Kidney tubule cell (primary cell): ENCODE measurements around the gene INPP5A.
"Not testable (repeated sequence)": the region's sequence is repeated elsewhere in the genome, so short reads cannot be mapped to it uniquely, and the experiment has no call there.

Experiments used
- DNase-seq: peaks from one replicate; pipeline ENCODE4 v3.0.0-alpha.2; 2018; ENCODE audit warnings: low spot score

INPP5A gene

GRCh38 chr10:132504501-132505272 is 32.9 kb upstream of the INPP5A start:
- no peak for DNase-seq

GRCh38 chr10:132505546-132505945 is 32.0 kb upstream of the INPP5A start:
- DNase-seq: not testable (repeated sequence)

GRCh38 chr10:132506711-132507408 is 30.7 kb upstream of the INPP5A start:
- no peak for DNase-seq

GRCh38 chr10:132507409-132507955 is 30.1 kb upstream of the INPP5A start:
- no peak for DNase-seq

GRCh38 chr10:132507956-132508490 is 29.6 kb upstream of the INPP5A start:
- no peak for DNase-seq

GRCh38 chr10:132508581-132509443 is 28.8 kb upstream of the INPP5A start:
- no peak for DNase-seq

GRCh38 chr10:132509506-132510173 is 27.9 kb upstream of the INPP5A start:
- no peak for DNase-seq

- no peak for DNase-seq
These were observed 27.4 kb upstream of the INPP5A start for GRCh38 chr10:132510174-132510611.

- no peak for DNase-seq
These were observed 26.2 kb upstream of the INPP5A start for GRCh38 chr10:132511121-132512051.

- no peak for DNase-seq
These were observed 25.5 kb upstream of the INPP5A start for GRCh38 chr10:132512052-132512442.

GRCh38 chr10:132512693-132513345 is 24.8 kb upstream of the INPP5A start:
- DNase-seq: no peak

- no peak for DNase-seq
These were observed 22.6 kb upstream of the INPP5A start for GRCh38 chr10:132514821-132515520.

- no peak for DNase-seq
These were observed 21.5 kb upstream of the INPP5A start for GRCh38 chr10:132515811-132516726.

GRCh38 chr10:132516771-132517725 is 20.5 kb upstream of the INPP5A start:
- peak; percentile 99 for DNase-seq

GRCh38 chr10:132517951-132518521 is 19.6 kb upstream of the INPP5A start:
- DNase-seq: no peak
